Measurements from ENCODE around the gene CD9. TPM values are rescaled to one million over a fixed set of nuclear protein-coding genes. Genes with fewer than 3 reads are reported as not detected.
A peak's percentile ranks its signal among the peaks of the same experiment; 100 is the strongest.

CD9 gene
- total and polyA plus RNA-seq, 4 donors, result 240 to 425 (median 379) TPM

DNA sequence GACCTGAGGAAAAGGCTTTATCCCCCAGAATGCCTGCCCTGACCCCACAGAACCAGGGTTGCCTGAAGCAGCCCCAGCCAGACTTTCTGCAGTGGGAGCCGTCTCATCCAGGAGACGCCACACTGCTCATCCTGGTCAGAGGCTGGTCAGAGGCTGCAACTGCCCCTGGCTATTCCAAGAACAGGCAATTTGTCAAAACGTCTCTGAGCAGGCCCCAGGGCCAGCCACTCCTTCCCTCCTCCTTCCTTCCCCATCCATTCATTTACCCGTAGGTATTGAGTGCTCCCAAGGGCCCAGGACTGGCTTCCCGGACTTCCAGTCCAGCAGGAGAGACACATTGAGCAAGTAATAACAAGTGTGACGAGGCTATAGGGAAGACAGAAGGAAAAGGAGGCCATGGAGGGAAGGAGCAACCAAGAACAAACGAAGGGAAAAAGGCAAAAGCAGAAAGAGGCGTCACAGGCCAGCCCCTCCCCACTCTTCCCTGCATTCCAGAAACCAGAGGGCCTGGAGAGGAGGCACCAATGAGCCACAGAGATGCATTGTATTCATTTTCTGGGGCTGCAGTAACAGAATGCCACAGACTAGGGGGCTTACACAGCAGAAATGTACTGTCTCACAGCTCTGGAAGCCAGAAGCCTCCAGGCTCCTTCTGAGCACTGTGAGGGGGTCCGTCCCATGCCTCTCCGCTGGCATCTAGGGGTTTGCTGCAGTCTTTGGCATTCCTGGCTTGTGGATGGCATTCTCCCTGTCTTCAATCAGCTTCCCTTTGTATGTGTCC, 21.0 kb upstream of the CD9 start:
- WGBS, 2 donors, result 62 to 84% methylated on average over 10 of the region's 10 CpGs
- Histone ChIP-seq H3K9me3 (ENCODE audit: control insufficient read depth in 4 of 4, insufficient read depth in 3 of 4, low read length in 3 of 4) (peaks cover 0 to under 1% (median 0%) of the 10 kb centered on the region in 4 donors), H3K9ac (ENCODE audit: insufficient read depth in 1 of 2, low read length in 2 of 2) (peak overlapping the region in 1 of 2 donors; percentile 27), H3K36me3 (ENCODE audit: control insufficient read depth in 4 of 4, insufficient read depth in 4 of 4, low read length in 4 of 4) (no peaks in the 10 kb centered on the region), H3K27me3 (ENCODE audit: control insufficient read depth in 3 of 3, insufficient read depth in 3 of 3, low read length in 2 of 3) (no peaks in the 10 kb centered on the region), H3K27ac (ENCODE audit: low read depth in 1 of 2, low read length in 1 of 2) (peak overlapping the region in 1 of 2 donors; percentile 84), H3K4me3 (no peak overlapping the region), H3K4me1 (ENCODE audit: control insufficient read depth in 5 of 5, insufficient read depth in 5 of 5, low read length in 5 of 5) (peaks cover 0 to 34% (median 27%) of the 10 kb centered on the region in 5 donors)
- DNase-seq, result no peak
- ATAC-seq (ENCODE audit: insufficient read depth, low FRiP score), result no peak
- no peak for TF ChIP-seq CTCF (IDR thresholded peaks at IDR 0.05; ENCODE audit: control extremely low read depth, extremely low read depth)

DNA sequence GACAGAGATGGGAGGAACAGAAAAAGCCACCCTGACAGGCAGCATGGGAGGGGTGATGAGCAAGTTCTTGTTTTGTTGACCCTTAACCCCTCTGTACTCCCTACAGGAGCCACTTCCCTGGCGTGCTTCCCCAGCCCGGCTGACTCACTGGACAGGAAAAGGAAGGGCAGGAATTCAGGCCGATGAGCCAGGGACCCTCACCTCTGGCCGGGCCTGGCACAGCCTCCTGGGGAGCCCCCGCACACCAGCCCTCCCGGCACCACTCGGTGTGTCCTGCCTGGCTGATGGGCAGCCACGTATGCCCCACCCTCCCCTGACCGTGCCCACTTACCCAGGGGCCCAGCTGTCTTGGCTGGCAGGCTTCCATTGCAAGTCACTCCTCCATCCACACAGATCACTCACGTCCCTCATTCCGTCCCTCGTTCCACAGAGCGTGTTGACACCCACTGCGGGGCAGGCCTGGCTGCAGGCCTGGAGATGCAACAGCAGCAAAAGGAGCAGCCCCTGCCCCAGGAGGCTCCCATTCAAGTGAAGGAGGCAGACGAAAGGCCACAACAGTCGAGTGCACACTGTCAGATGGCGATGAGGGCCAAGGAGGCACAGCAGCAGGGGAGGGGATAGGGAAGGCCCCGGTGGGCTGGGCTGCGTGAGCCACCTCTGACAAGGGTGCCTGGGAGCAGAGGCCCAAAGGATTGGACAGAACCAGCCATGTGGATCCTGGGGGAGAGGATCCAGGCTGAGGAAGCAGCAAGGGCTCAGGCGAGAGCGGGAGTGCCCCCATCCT, 19.7 kb upstream of the CD9 start:
- DNase-seq (no peak), ATAC-seq (ENCODE audit: insufficient read depth, low FRiP score) (peak; percentile 32)
- peaks cover 0 to 34% (median 27%) of the 10 kb centered on the region in 5 donors for H3K4me1 ChIP-seq (ENCODE audit: control insufficient read depth in 5 of 5, insufficient read depth in 5 of 5, low read length in 5 of 5)
- 53 to 63% methylated on average over 20 to 21 of the region's 21 CpGs for WGBS, 2 donors
- H3K27ac ChIP-seq (ENCODE audit: low read depth in 1 of 2, low read length in 1 of 2), result peak overlapping the region in 1 of 2 donors; percentile 84
- H3K9me3 ChIP-seq (ENCODE audit: control insufficient read depth in 4 of 4, insufficient read depth in 3 of 4, low read length in 3 of 4), result peaks cover 0 to 3% (median 0%) of the 10 kb centered on the region in 4 donors
- no peaks in the 10 kb centered on the region for H3K36me3 ChIP-seq (ENCODE audit: control insufficient read depth in 4 of 4, insufficient read depth in 4 of 4, low read length in 4 of 4)
- H3K4me3 ChIP-seq, result no peak overlapping the region
- no peaks in the 10 kb centered on the region for H3K27me3 ChIP-seq (ENCODE audit: control insufficient read depth in 3 of 3, insufficient read depth in 3 of 3, low read length in 2 of 3)
- H3K9ac ChIP-seq (ENCODE audit: insufficient read depth in 1 of 2, low read length in 2 of 2), result no peak overlapping the region
- no peak for TF ChIP-seq CTCF (IDR thresholded peaks at IDR 0.05; ENCODE audit: control extremely low read depth, extremely low read depth)

GRCh38 chr12:6181166-6181565, 19.0 kb upstream of the CD9 start:
- Histone ChIP-seq H3K9ac (ENCODE audit: insufficient read depth in 1 of 2, low read length in 2 of 2) (peak overlapping the region in 1 of 2 donors; percentile 38), H3K27me3 (ENCODE audit: control insufficient read depth in 3 of 3, insufficient read depth in 3 of 3, low read length in 2 of 3) (no peaks in the 10 kb centered on the region), H3K36me3 (ENCODE audit: control insufficient read depth in 4 of 4, insufficient read depth in 4 of 4, low read length in 4 of 4) (no peaks in the 10 kb centered on the region), H3K4me1 (ENCODE audit: control insufficient read depth in 5 of 5, insufficient read depth in 5 of 5, low read length in 5 of 5) (peaks cover 0 to 34% (median 27%) of the 10 kb centered on the region in 5 donors), H3K9me3 (ENCODE audit: control insufficient read depth in 4 of 4, insufficient read depth in 3 of 4, low read length in 3 of 4) (peaks cover 0 to 3% (median 0%) of the 10 kb centered on the region in 4 donors), H3K27ac (ENCODE audit: low read depth in 1 of 2, low read length in 1 of 2) (peak overlapping the region in 1 of 2 donors; percentile 84), H3K4me3 (no peak overlapping the region)
- no peak for DNase-seq
- WGBS, 2 donors, result 49 to 55% methylated on average over 1 of the region's 1 CpG
- TF ChIP-seq CTCF (IDR thresholded peaks at IDR 0.05; ENCODE audit: control extremely low read depth, extremely low read depth), result no peak
- ATAC-seq (ENCODE audit: insufficient read depth, low FRiP score), result no peak

Data from lung (tissue), 12 donors.